ENCODE data around the gene DLL1. TPM values are rescaled to one million over a fixed set of nuclear protein-coding genes. Genes with fewer than 3 reads are reported as not detected.

Gene DLL1
- total and polyA plus RNA-seq, 4 donors, result 0.13 to 30.5 (median 14.4) TPM

GRCh38 chr6:170312876-170313275 lies 22.0 kb upstream of the DLL1 start:
- Histone ChIP-seq H3K36me3 (ENCODE audit: control insufficient read depth in 1 of 2, insufficient read depth in 2 of 2, low read length in 1 of 2) (no peaks in the 10 kb centered on the region), H3K4me1 (ENCODE audit: control insufficient read depth in 1 of 2, insufficient read depth in 2 of 2, low read length in 2 of 2) (peaks cover 0 to under 1% of the 10 kb centered on the region in 2 donors), H3K27me3 (ENCODE audit: control insufficient read depth in 1 of 2, insufficient read depth in 2 of 2, low read length in 1 of 2) (no peaks in the 10 kb centered on the region), H3K9me3 (ENCODE audit: control insufficient read depth, low read length) (no peaks in the 10 kb centered on the region), H3K4me3 (ENCODE audit: low read length in 2 of 2) (no peak overlapping the region), H3K27ac (ENCODE audit: low read depth in 1 of 2, low read length in 2 of 2) (no peak overlapping the region)
- 95 to 96% methylated on average over 2 of the region's 2 CpGs for WGBS, 2 donors
- ATAC-seq (ENCODE audit: low FRiP score) (no peak), DNase-seq (no peak)
- intact Hi-C loops (cut with DNase I), result no loop called here

GRCh38 chr6:170311696-170312095 lies 20.8 kb upstream of the DLL1 start:
- Histone ChIP-seq H3K4me3 (ENCODE audit: low read length in 2 of 2) (no peak overlapping the region), H3K36me3 (ENCODE audit: control insufficient read depth in 1 of 2, insufficient read depth in 2 of 2, low read length in 1 of 2) (no peaks in the 10 kb centered on the region), H3K27ac (ENCODE audit: low read depth in 1 of 2, low read length in 2 of 2) (no peak overlapping the region), H3K27me3 (ENCODE audit: control insufficient read depth in 1 of 2, insufficient read depth in 2 of 2, low read length in 1 of 2) (no peaks in the 10 kb centered on the region), H3K4me1 (ENCODE audit: control insufficient read depth in 1 of 2, insufficient read depth in 2 of 2, low read length in 2 of 2) (peaks cover 0 to 6% of the 10 kb centered on the region in 2 donors), H3K9me3 (ENCODE audit: control insufficient read depth, low read length) (no peaks in the 10 kb centered on the region)
- intact Hi-C loops (cut with DNase I), result no loop called here
- WGBS, 2 donors, result 74 to 85% methylated on average over 5 of the region's 5 CpGs
- no peak for DNase-seq
- ATAC-seq (ENCODE audit: low FRiP score), result no peak

GRCh38 chr6:170308761-170309160 lies 17.9 kb upstream of the DLL1 start:
- no peaks in the 10 kb centered on the region for H3K36me3 ChIP-seq (ENCODE audit: control insufficient read depth in 1 of 2, insufficient read depth in 2 of 2, low read length in 1 of 2)
- no peak for ATAC-seq (ENCODE audit: low FRiP score)
- no peaks in the 10 kb centered on the region for H3K27me3 ChIP-seq (ENCODE audit: control insufficient read depth in 1 of 2, insufficient read depth in 2 of 2, low read length in 1 of 2)
- 87 to 91% methylated on average over 1 of the region's 1 CpG for WGBS, 2 donors
- DNase-seq, result no peak
- H3K27ac ChIP-seq (ENCODE audit: low read depth in 1 of 2, low read length in 2 of 2), result no peak overlapping the region
- intact Hi-C loops (cut with DNase I), result no loop called here
- H3K9me3 ChIP-seq (ENCODE audit: control insufficient read depth, low read length), result no peaks in the 10 kb centered on the region
- peaks cover 0 to 6% of the 10 kb centered on the region in 2 donors for H3K4me1 ChIP-seq (ENCODE audit: control insufficient read depth in 1 of 2, insufficient read depth in 2 of 2, low read length in 2 of 2)
- H3K4me3 ChIP-seq (ENCODE audit: low read length in 2 of 2), result no peak overlapping the region

- intact Hi-C loops (cut with DNase I), result no loop called here
- H3K27me3 ChIP-seq (ENCODE audit: control insufficient read depth in 1 of 2, insufficient read depth in 2 of 2, low read length in 1 of 2), result no peaks in the 10 kb centered on the region
- no peaks in the 10 kb centered on the region for H3K36me3 ChIP-seq (ENCODE audit: control insufficient read depth in 1 of 2, insufficient read depth in 2 of 2, low read length in 1 of 2)
- peak overlapping the region in 1 of 2 donors; percentile 1 for H3K27ac ChIP-seq (ENCODE audit: low read depth in 1 of 2, low read length in 2 of 2)
- peaks cover 0 to 6% of the 10 kb centered on the region in 2 donors for H3K4me1 ChIP-seq (ENCODE audit: control insufficient read depth in 1 of 2, insufficient read depth in 2 of 2, low read length in 2 of 2)
- H3K4me3 ChIP-seq (ENCODE audit: low read length in 2 of 2), result peak overlapping the region; percentile 45 to 85
- ATAC-seq (ENCODE audit: low FRiP score) (no peak), DNase-seq (no peak)
- 6 to 8% methylated on average over 15 of the region's 15 CpGs for WGBS, 2 donors
- no peaks in the 10 kb centered on the region for H3K9me3 ChIP-seq (ENCODE audit: control insufficient read depth, low read length)
Measured at GRCh38 chr6:170307080-170307545, 16.2 kb upstream of the DLL1 start.

- 0% methylated on average over 92 to 97 of the region's 97 CpGs for WGBS, 2 donors
- peak; percentile 99 for DNase-seq
- Histone ChIP-seq H3K36me3 (ENCODE audit: control insufficient read depth in 1 of 2, insufficient read depth in 2 of 2, low read length in 1 of 2) (no peaks in the 10 kb centered on the region), H3K27me3 (ENCODE audit: control insufficient read depth in 1 of 2, insufficient read depth in 2 of 2, low read length in 1 of 2) (no peaks in the 10 kb centered on the region), H3K4me3 (ENCODE audit: low read length in 2 of 2) (peak within 1 kb of the TSS; percentile 56 to 85), H3K27ac (ENCODE audit: low read depth in 1 of 2, low read length in 2 of 2) (peak within 1 kb of the TSS in 1 of 2 donors; percentile 1), H3K4me1 (ENCODE audit: control insufficient read depth in 1 of 2, insufficient read depth in 2 of 2, low read length in 2 of 2) (peaks cover 0 to 6% of the 10 kb centered on the region in 2 donors), H3K9me3 (ENCODE audit: control insufficient read depth, low read length) (no peaks in the 10 kb centered on the region)
- intact Hi-C loops (cut with DNase I), result no loop called here
- ATAC-seq (ENCODE audit: low FRiP score), result peak; percentile 98
Measured at GRCh38 chr6:170306324-170307079, 15.6 kb upstream of the DLL1 start, which contains the start of gene FAM120B. FAM120B (plus strand) TSS chr6:170306758; CDS start chr6:170317391, 10,633 bp downstream.

GRCh38 chr6:170305805-170306323 lies 15.0 kb upstream of the DLL1 start:
- ATAC-seq (ENCODE audit: low FRiP score), result no peak
- Histone ChIP-seq H3K27me3 (ENCODE audit: control insufficient read depth in 1 of 2, insufficient read depth in 2 of 2, low read length in 1 of 2) (no peaks in the 10 kb centered on the region), H3K4me3 (ENCODE audit: low read length in 2 of 2) (peak overlapping the region; percentile 56 to 85), H3K27ac (ENCODE audit: low read depth in 1 of 2, low read length in 2 of 2) (no peak overlapping the region), H3K9me3 (ENCODE audit: control insufficient read depth, low read length) (no peaks in the 10 kb centered on the region), H3K4me1 (ENCODE audit: control insufficient read depth in 1 of 2, insufficient read depth in 2 of 2, low read length in 2 of 2) (peaks cover 0 to 6% of the 10 kb centered on the region in 2 donors), H3K36me3 (ENCODE audit: control insufficient read depth in 1 of 2, insufficient read depth in 2 of 2, low read length in 1 of 2) (no peaks in the 10 kb centered on the region)
- intact Hi-C loops (cut with DNase I), result no loop called here
- DNase-seq, result no peak
- WGBS, 2 donors, result 13% methylated on average over 28 to 29 of the region's 29 CpGs

- Histone ChIP-seq H3K4me3 (ENCODE audit: low read length in 2 of 2) (no peak overlapping the region), H3K36me3 (ENCODE audit: control insufficient read depth in 1 of 2, insufficient read depth in 2 of 2, low read length in 1 of 2) (no peaks in the 10 kb centered on the region), H3K27ac (ENCODE audit: low read depth in 1 of 2, low read length in 2 of 2) (no peak overlapping the region), H3K27me3 (ENCODE audit: control insufficient read depth in 1 of 2, insufficient read depth in 2 of 2, low read length in 1 of 2) (no peaks in the 10 kb centered on the region), H3K4me1 (ENCODE audit: control insufficient read depth in 1 of 2, insufficient read depth in 2 of 2, low read length in 2 of 2) (no peaks in the 10 kb centered on the region), H3K9me3 (ENCODE audit: control insufficient read depth, low read length) (no peaks in the 10 kb centered on the region)
- no peak for DNase-seq
- WGBS, 2 donors, result 93 to 98% methylated on average over 1 of the region's 1 CpG
- intact Hi-C loops (cut with DNase I), result no loop called here
- no peak for ATAC-seq (ENCODE audit: low FRiP score)
Measured at GRCh38 chr6:170301184-170301583, 10.3 kb upstream of the DLL1 start.

GRCh38 chr6:170298688-170299087 lies 7.8 kb upstream of the DLL1 start:
- Histone ChIP-seq H3K36me3 (ENCODE audit: control insufficient read depth in 1 of 2, insufficient read depth in 2 of 2, low read length in 1 of 2) (no peaks in the 10 kb centered on the region), H3K27me3 (ENCODE audit: control insufficient read depth in 1 of 2, insufficient read depth in 2 of 2, low read length in 1 of 2) (no peaks in the 10 kb centered on the region), H3K9me3 (ENCODE audit: control insufficient read depth, low read length) (no peaks in the 10 kb centered on the region), H3K4me3 (ENCODE audit: low read length in 2 of 2) (no peak overlapping the region), H3K4me1 (ENCODE audit: control insufficient read depth in 1 of 2, insufficient read depth in 2 of 2, low read length in 2 of 2) (no peaks in the 10 kb centered on the region), H3K27ac (ENCODE audit: low read depth in 1 of 2, low read length in 2 of 2) (no peak overlapping the region)
- 100% methylated on average over 1 of the region's 1 CpG for WGBS, 2 donors
- ATAC-seq (ENCODE audit: low FRiP score) (no peak), DNase-seq (no peak)
- intact Hi-C loops (cut with DNase I), result loop anchor here (10.0 kb wide), 2 partner anchors 134 to 344 kb away; no protein-coding TSS in a partner anchor
